ENCODE data around the gene VCP.

The VCP gene

DNA sequence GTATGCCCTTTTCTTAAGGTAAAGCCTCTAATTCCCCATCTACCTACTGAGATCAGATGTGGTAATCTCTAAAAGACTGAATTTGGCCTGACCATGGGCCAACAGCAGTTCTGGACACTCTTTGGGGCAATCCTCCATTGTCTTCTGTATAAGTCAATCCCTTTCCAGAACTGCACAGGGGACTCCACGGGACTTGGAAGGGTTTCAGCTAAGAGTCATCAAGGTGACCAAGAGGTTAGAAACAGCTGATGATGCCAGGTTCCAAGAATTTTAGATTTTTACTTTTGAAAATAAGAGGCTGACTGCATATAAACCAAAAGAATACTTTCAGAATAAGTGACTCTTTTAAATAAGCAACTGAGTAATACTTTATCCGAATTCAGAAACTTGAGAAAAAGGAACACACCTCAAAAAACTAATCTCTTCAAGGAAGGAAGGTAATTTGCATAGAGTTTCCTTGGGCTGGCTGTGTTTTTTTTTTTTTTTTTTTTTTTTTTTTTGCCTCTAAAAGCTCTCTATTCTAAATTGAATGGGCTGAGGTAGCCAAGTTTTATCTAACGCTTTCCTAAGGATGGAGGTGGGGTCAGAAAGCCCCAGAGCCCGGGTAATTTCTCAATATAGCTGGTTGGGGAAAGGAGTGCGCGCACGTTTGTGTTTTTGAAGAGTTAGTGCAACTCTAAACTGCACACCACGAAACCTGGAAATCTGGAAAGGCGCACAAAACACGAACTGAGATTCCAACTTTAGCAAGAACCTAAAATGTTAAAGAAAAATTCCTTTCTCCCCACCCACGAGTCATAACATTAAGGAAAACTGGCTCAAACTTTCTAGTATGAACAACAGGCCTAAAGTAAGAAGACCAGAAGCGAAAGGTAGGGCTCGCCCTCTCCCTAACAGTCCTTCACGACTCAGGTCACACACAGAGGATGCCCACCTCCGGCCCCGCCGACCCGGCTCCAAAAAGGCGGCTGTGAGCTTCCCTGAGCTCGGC, 1.3 kb downstream of the VCP start:
- Histone ChIP-seq H3K9me3 (ENCODE audit: low read length) (no peaks in the 10 kb centered on the region), H3K9me2 (ENCODE audit: low read depth, low read length) (no peaks in the 10 kb centered on the region), H3K36me3 (ENCODE audit: insufficient read depth, low read length) (peaks cover 72% of the 10 kb centered on the region), H3F3A (ENCODE audit: insufficient read depth, low read length) (no peaks in the 10 kb centered on the region), H4K20me1 (ENCODE audit: insufficient read depth, low read length) (no peaks in the 10 kb centered on the region), H3K4me2 (ENCODE audit: low read length) (peak overlapping the region; percentile 90), H3K27me3 (ENCODE audit: insufficient read depth, low read length) (no peaks in the 10 kb centered on the region), H3K79me2 (ENCODE audit: insufficient read depth, low read length) (peaks cover 43% of the 10 kb centered on the region), H3K4me3 (ENCODE audit: low read depth, low read length, poor library complexity, severe bottlenecking) (peak overlapping the region; percentile 87), H3K4me1 (ENCODE audit: insufficient read depth, low read length, severe bottlenecking) (peaks cover 25% of the 10 kb centered on the region), H2AFZ (ENCODE audit: low read length) (no peak overlapping the region), H3K9ac (ENCODE audit: low read length) (peak overlapping the region; percentile 95), H3K27ac (ENCODE audit: low read depth, low read length, poor library complexity, severe bottlenecking) (peak overlapping the region; percentile 89)
- TF ChIP-seq EZH2 (IDR thresholded peaks at IDR 0.05; ENCODE audit: borderline replicate concordance, low read length) = no peak
- TF ChIP-seq, protein P1, sequence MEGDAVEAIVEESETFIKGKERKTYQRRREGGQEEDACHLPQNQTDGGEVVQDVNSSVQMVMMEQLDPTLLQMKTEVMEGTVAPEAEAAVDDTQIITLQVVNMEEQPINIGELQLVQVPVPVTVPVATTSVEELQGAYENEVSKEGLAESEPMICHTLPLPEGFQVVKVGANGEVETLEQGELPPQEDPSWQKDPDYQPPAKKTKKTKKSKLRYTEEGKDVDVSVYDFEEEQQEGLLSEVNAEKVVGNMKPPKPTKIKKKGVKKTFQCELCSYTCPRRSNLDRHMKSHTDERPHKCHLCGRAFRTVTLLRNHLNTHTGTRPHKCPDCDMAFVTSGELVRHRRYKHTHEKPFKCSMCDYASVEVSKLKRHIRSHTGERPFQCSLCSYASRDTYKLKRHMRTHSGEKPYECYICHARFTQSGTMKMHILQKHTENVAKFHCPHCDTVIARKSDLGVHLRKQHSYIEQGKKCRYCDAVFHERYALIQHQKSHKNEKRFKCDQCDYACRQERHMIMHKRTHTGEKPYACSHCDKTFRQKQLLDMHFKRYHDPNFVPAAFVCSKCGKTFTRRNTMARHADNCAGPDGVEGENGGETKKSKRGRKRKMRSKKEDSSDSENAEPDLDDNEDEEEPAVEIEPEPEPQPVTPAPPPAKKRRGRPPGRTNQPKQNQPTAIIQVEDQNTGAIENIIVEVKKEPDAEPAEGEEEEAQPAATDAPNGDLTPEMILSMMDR (IDR thresholded peaks at IDR 0.05; ENCODE audit: low read length) = no peak

GRCh38 chr9:35069020-35069419, 3.4 kb downstream of the VCP start:
- Histone ChIP-seq H4K20me1 (ENCODE audit: insufficient read depth, low read length) (no peaks in the 10 kb centered on the region), H2AFZ (ENCODE audit: low read length) (no peak overlapping the region), H3K4me3 (ENCODE audit: low read depth, low read length, poor library complexity, severe bottlenecking) (no peak overlapping the region), H3K9me2 (ENCODE audit: low read depth, low read length) (no peaks in the 10 kb centered on the region), H3F3A (ENCODE audit: insufficient read depth, low read length) (no peaks in the 10 kb centered on the region), H3K9ac (ENCODE audit: low read length) (no peak overlapping the region), H3K4me1 (ENCODE audit: insufficient read depth, low read length, severe bottlenecking) (peaks cover 25% of the 10 kb centered on the region), H3K27me3 (ENCODE audit: insufficient read depth, low read length) (no peaks in the 10 kb centered on the region), H3K9me3 (ENCODE audit: low read length) (no peaks in the 10 kb centered on the region), H3K36me3 (ENCODE audit: insufficient read depth, low read length) (peaks cover 74% of the 10 kb centered on the region), H3K79me2 (ENCODE audit: insufficient read depth, low read length) (peaks cover 43% of the 10 kb centered on the region), H3K4me2 (ENCODE audit: low read length) (no peak overlapping the region; the same call in 1 of the 2 replicates), H3K27ac (ENCODE audit: low read depth, low read length, poor library complexity, severe bottlenecking) (no peak overlapping the region)
- no peak for TF ChIP-seq EZH2 (IDR thresholded peaks at IDR 0.05; ENCODE audit: borderline replicate concordance, low read length)
- TF ChIP-seq, protein P1 (IDR thresholded peaks at IDR 0.05; ENCODE audit: low read length) = no peak

DNA sequence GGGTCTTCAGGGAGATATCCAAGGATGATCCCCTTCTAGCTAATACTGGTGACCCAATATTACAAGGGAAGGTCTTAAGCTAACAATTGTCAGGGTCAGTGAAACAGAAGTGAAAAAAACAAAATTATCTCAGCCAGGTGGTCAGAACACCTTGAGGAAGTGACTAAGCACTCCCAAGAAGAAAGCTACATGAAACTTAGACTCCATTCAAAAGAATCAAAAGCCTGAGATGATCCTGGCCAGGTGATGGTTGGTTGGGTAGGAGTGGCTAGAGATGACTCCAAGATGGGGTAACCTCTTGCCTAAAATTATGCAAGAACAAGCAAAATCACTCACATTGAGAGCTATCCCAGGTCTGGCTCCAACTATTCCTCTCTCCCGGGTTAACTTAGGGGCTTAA, 5.4 kb downstream of the VCP start:
- Histone ChIP-seq H3K36me3 (ENCODE audit: insufficient read depth, low read length) (peaks cover 85% of the 10 kb centered on the region), H3K9me2 (ENCODE audit: low read depth, low read length) (no peaks in the 10 kb centered on the region), H3K27me3 (ENCODE audit: insufficient read depth, low read length) (no peaks in the 10 kb centered on the region), H3F3A (ENCODE audit: insufficient read depth, low read length) (no peaks in the 10 kb centered on the region), H3K79me2 (ENCODE audit: insufficient read depth, low read length) (peaks cover 43% of the 10 kb centered on the region), H3K4me1 (ENCODE audit: insufficient read depth, low read length, severe bottlenecking) (peaks cover 20% of the 10 kb centered on the region), H3K4me3 (ENCODE audit: low read depth, low read length, poor library complexity, severe bottlenecking) (no peak overlapping the region), H3K27ac (ENCODE audit: low read depth, low read length, poor library complexity, severe bottlenecking) (no peak overlapping the region), H3K4me2 (ENCODE audit: low read length) (no peak overlapping the region), H3K9me3 (ENCODE audit: low read length) (no peaks in the 10 kb centered on the region), H4K20me1 (ENCODE audit: insufficient read depth, low read length) (no peaks in the 10 kb centered on the region; the same call in 1 of the 2 replicates), H3K9ac (ENCODE audit: low read length) (no peak overlapping the region), H2AFZ (ENCODE audit: low read length) (no peak overlapping the region)
- TF ChIP-seq EZH2 (IDR thresholded peaks at IDR 0.05; ENCODE audit: borderline replicate concordance, low read length) = no peak
- TF ChIP-seq, protein P1 (IDR thresholded peaks at IDR 0.05; ENCODE audit: low read length) = no peak
